ENCODE data around the gene SUPT3H. TPM values are rescaled to one million over a fixed set of nuclear protein-coding genes. Genes with fewer than 3 reads are reported as not detected.

SUPT3H gene
- total RNA-seq, 2 donors from 2014 or later = 5.3 to 6.6 TPM

DNA sequence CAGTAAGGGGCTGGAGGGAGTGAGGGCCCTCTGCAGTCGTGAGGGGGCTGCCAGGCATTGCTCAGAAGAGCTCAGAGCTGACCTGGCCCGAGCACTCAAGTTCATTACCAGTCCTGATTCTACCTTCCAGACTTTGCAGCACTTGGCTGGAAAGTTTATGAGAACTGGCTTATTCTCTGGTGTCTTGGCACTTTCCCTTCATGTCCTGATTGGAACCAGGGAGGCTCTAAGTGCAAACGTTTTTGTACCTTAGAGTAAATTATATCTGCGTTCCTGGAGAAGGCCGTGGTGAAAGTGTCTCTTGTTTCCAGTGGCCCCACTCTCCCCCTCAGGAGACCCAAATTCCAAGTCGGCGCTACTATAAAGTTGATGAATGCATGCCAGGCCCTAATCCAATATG, 587.9 kb downstream of the SUPT3H start:
- Histone ChIP-seq H3K27me3 (replicated peaks; ENCODE audit: insufficient read depth) (no peaks in the 10 kb centered on the region), H3K4me1 (ENCODE audit: control insufficient read depth in 1 of 2, low read depth in 2 of 2) (no peaks in the 10 kb centered on the region), H3K36me3 (no peaks in the 10 kb centered on the region), H3K9me3 (no peaks in the 10 kb centered on the region), H3K27ac (no peak overlapping the region), H3K4me3 (no peak overlapping the region)
- TF ChIP-seq, protein P1, sequence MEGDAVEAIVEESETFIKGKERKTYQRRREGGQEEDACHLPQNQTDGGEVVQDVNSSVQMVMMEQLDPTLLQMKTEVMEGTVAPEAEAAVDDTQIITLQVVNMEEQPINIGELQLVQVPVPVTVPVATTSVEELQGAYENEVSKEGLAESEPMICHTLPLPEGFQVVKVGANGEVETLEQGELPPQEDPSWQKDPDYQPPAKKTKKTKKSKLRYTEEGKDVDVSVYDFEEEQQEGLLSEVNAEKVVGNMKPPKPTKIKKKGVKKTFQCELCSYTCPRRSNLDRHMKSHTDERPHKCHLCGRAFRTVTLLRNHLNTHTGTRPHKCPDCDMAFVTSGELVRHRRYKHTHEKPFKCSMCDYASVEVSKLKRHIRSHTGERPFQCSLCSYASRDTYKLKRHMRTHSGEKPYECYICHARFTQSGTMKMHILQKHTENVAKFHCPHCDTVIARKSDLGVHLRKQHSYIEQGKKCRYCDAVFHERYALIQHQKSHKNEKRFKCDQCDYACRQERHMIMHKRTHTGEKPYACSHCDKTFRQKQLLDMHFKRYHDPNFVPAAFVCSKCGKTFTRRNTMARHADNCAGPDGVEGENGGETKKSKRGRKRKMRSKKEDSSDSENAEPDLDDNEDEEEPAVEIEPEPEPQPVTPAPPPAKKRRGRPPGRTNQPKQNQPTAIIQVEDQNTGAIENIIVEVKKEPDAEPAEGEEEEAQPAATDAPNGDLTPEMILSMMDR (IDR thresholded peaks at IDR 0.05) = no peak
- no peak for ATAC-seq (ENCODE audit: insufficient number of reproducible peaks, low FRiP score, low read depth)
- no peak for DNase-seq (ENCODE audit: low spot score)

DNA sequence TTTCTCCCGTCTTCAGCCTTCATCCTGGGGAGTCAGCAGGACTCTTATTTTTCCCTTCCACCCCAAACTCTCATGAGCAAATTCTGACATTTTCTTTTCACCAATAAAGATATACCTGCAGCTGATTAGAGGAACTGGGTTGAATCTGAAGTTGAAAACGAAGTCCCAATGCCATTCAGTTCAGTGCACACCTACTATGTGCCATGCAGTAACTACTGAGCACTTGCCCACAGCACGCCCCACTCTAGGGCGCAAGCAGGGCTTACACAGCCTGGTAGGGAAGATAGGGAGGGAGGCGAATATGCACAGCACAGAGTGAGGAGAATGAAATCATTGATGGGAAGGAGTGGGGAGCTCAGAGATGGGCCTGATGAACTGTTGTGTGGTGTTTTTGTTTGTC, 588.7 kb downstream of the SUPT3H start:
- TF ChIP-seq, protein P1 (IDR thresholded peaks at IDR 0.05) = no peak
- H3K9me3 ChIP-seq = no peaks in the 10 kb centered on the region
- no peak for DNase-seq (ENCODE audit: low spot score)
- H3K4me3 ChIP-seq = no peak overlapping the region
- ATAC-seq (ENCODE audit: insufficient number of reproducible peaks, low FRiP score, low read depth) = no peak
- H3K27ac ChIP-seq = no peak overlapping the region
- H3K27me3 ChIP-seq (replicated peaks; ENCODE audit: insufficient read depth) = no peaks in the 10 kb centered on the region
- H3K4me1 ChIP-seq (ENCODE audit: control insufficient read depth in 1 of 2, low read depth in 2 of 2) = no peaks in the 10 kb centered on the region
- H3K36me3 ChIP-seq = no peaks in the 10 kb centered on the region

DNA sequence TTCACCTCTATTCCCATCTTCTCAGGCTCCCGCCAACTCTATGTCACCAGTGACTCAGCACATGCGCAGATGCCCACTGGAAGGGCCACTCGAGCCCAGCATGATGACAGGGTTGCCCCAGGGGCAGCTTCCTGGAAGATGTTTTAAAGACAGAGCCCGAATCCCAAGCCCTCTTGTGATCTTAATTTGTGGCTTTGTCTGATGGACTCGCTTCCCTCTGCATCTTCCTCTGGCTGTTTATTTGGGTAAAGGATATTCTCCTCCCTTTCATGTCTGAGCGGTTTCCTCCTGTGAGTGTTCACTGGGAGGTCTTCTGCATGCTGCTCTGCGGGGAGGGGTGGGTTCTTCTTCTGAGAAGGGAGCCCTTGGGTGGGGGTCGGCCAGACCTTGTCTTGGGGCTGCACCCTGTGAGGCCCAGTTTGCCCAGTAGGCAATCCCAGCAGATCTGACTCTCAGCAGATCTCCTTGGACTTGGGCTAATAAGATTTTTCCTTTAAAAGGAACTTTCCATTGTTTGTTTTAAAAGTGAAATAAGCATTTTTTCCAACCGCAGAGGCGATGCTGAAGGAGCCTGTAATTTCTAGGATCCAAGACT, 589.2 kb downstream of the SUPT3H start:
- Histone ChIP-seq H3K36me3 (no peaks in the 10 kb centered on the region), H3K9me3 (no peaks in the 10 kb centered on the region), H3K4me3 (no peak overlapping the region), H3K27me3 (replicated peaks; ENCODE audit: insufficient read depth) (no peaks in the 10 kb centered on the region), H3K27ac (no peak overlapping the region), H3K4me1 (ENCODE audit: control insufficient read depth in 1 of 2, low read depth in 2 of 2) (no peaks in the 10 kb centered on the region)
- TF ChIP-seq, protein P1 (IDR thresholded peaks at IDR 0.05) = no peak
- DNase-seq (ENCODE audit: low spot score) (no peak), ATAC-seq (ENCODE audit: insufficient number of reproducible peaks, low FRiP score, low read depth) (no peak)

DNA sequence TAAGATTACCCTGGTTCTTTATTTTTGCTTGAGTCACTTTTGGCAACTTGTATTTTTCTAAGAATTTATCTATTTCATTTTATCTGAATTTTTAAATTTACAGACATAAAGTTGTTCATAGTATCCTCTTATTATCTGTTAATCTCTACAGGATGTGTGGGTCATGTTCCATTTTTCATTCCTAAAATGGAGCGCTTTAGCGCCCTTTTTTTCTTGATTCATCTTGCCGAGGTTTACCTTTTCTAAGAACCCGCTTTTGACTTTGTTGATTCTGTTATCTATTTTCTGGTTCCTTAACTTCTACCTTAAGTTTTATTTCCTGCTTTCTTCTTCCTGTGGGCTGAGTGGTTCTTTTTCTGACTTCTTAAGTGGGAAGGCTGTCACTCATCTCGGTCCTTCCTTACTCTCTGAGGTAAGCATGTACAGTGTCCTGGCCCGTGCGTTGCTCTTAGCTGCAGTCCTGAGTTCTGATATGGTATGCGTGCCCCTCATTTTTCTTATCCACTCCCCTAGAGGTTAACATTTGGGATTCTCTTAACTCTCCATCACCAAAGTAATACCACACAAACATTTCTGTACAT, 590.4 kb downstream of the SUPT3H start:
- DNase-seq (ENCODE audit: low spot score) (no peak), ATAC-seq (ENCODE audit: insufficient number of reproducible peaks, low FRiP score, low read depth) (no peak)
- H3K36me3 ChIP-seq = no peaks in the 10 kb centered on the region
- no peak overlapping the region for H3K4me3 ChIP-seq
- no peaks in the 10 kb centered on the region for H3K4me1 ChIP-seq (ENCODE audit: control insufficient read depth in 1 of 2, low read depth in 2 of 2)
- no peak overlapping the region for H3K27ac ChIP-seq
- H3K9me3 ChIP-seq = no peaks in the 10 kb centered on the region
- no peaks in the 10 kb centered on the region for H3K27me3 ChIP-seq (replicated peaks; ENCODE audit: insufficient read depth)
- TF ChIP-seq, protein P1 (IDR thresholded peaks at IDR 0.05) = no peak

DNA sequence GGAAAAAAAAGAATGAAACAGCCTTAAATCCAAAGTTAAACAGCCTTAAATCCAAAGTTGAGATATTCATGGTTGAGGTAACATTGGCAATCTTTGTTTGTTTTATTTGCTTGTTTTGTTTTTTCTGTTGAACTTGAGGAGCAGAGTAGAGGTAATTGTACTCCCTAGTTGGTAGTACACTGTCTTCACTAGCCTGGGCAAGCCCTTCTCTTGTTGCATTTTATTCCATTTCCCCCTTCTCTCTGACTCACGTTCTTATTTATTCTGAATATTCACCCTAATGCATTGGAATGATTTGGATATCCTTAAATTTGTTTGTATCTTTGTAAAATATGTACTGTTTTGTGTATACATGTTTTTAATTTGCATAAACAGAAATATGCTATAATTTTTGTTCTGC, 592.6 kb downstream of the SUPT3H start:
- Histone ChIP-seq H3K27ac (no peak overlapping the region), H3K36me3 (no peaks in the 10 kb centered on the region), H3K9me3 (no peaks in the 10 kb centered on the region), H3K27me3 (replicated peaks; ENCODE audit: insufficient read depth) (no peaks in the 10 kb centered on the region), H3K4me1 (ENCODE audit: control insufficient read depth in 1 of 2, low read depth in 2 of 2) (no peaks in the 10 kb centered on the region), H3K4me3 (no peak overlapping the region)
- TF ChIP-seq, protein P1 (IDR thresholded peaks at IDR 0.05) = no peak
- ATAC-seq (ENCODE audit: insufficient number of reproducible peaks, low FRiP score, low read depth) = no peak
- DNase-seq (ENCODE audit: low spot score) = no peak
